ENCODE measurements around the gene TNFRSF13B. TPM values are rescaled to one million over a fixed set of nuclear protein-coding genes. Genes with fewer than 3 reads are reported as not detected.

The TNFRSF13B gene
- total RNA-seq, 1 experiment from 2014 or later: 0.28 TPM

DNA sequence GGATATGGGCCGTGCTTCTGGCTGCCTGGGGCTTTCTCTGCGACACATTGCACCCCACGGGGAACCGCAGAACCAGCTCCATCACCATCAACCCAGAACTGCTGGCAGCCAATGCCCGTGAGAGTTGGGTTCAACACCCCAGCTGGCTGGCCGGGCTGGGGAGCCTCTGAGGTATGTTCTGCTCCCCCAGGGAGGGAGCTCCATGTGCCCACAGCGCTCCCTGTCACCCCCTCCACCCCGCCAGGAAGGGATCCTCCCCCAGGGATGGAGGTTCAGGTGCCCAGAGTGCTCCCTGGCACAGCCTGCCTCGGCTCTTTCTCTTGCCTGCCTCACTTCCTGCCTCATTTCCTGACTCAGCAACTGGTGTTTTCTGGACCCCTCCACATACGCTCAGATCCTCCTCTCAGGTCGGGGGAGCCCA, 46.1 kb upstream of the TNFRSF13B start:
- Mint-ChIP-seq H3K36me3 (ENCODE audit: insufficient read depth in 1 of 3, low read depth in 3 of 3) (no peaks in the 10 kb centered on the region), H3K9me3 (no peaks in the 10 kb centered on the region; a peak in 1 of 5 replicates), H3K4me3 (no peak overlapping the region), H3K27me3 (ENCODE audit: low read depth) (peaks cover 4% of the 10 kb centered on the region; the same call in 1 of the 2 replicates), H3K27ac (peak overlapping the region in 2 of 3 experiments; percentile 37 to 71; a peak in 2 of 7 replicates), H3K4me1 (peaks cover 2 to 4% of the 10 kb centered on the region in 2 experiments; a peak in 2 of 4 replicates)
- Histone ChIP-seq H2BK20ac (ENCODE audit: low read depth, low read length, poor library complexity, severe bottlenecking) (no peak overlapping the region), H3K79me1 (ENCODE audit: insufficient read depth, low read depth, low read length, poor library complexity, severe bottlenecking) (no peaks in the 10 kb centered on the region), H4K5ac (ENCODE audit: insufficient read length, low read depth, low read length) (no peak overlapping the region), H3K23ac (ENCODE audit: insufficient read length, low read depth, low read length) (no peak overlapping the region), H2BK15ac (ENCODE audit: low read depth, low read length) (no peak overlapping the region), H3K23me2 (ENCODE audit: insufficient read length, low read depth, low read length, poor library complexity, severe bottlenecking) (no peaks in the 10 kb centered on the region), H3K27me3 (ENCODE audit: insufficient read depth, low read length) (no peaks in the 10 kb centered on the region), H3K27ac (ENCODE audit: insufficient read length, low read depth, low read length) (no peak overlapping the region), H2BK5ac (ENCODE audit: insufficient read length, low read length) (no peak overlapping the region), H3K9me3 (ENCODE audit: control insufficient read depth, low read depth, low read length) (no peaks in the 10 kb centered on the region), H2BK120ac (ENCODE audit: low read depth, low read length, poor library complexity, severe bottlenecking) (no peak overlapping the region), H3K79me2 (ENCODE audit: insufficient read depth, low read length) (no peaks in the 10 kb centered on the region), H3K14ac (ENCODE audit: insufficient read depth, low read length) (no peak overlapping the region), H2AFZ (ENCODE audit: low read length) (no peak overlapping the region), H3K18ac (ENCODE audit: insufficient read length, low read depth, low read length) (no peak overlapping the region), H3K4me2 (ENCODE audit: insufficient read depth, insufficient read length, low read length) (no peak overlapping the region), H4K91ac (ENCODE audit: insufficient read length, low read depth, low read length) (no peak overlapping the region), H2BK12ac (ENCODE audit: insufficient read length, low read depth, low read length) (no peak overlapping the region), H4K20me1 (ENCODE audit: control insufficient read depth, insufficient read depth, insufficient read length) (no peaks in the 10 kb centered on the region), H2AK5ac (ENCODE audit: insufficient read length, low read length) (no peak overlapping the region), H3T11ph (ENCODE audit: low read length) (no peak overlapping the region), H3K56ac (ENCODE audit: insufficient read length, low read depth, low read length) (no peak overlapping the region), H3K4ac (ENCODE audit: low read depth, low read length) (no peak overlapping the region), H3K4me1 (ENCODE audit: insufficient read depth, low read length) (no peaks in the 10 kb centered on the region), H3K9ac (ENCODE audit: extremely low read depth, insufficient read length, low read length) (no peak overlapping the region), H4K8ac (replicated peaks; ENCODE audit: insufficient read length, low read depth, low read length) (no peak overlapping the region)
- WGBS (ENCODE audit: extremely low coverage, insufficient read length, low lambda C conversion rate): no CpG with 5 or more reads among the region's 11 CpGs
- TF ChIP-seq, protein P1, sequence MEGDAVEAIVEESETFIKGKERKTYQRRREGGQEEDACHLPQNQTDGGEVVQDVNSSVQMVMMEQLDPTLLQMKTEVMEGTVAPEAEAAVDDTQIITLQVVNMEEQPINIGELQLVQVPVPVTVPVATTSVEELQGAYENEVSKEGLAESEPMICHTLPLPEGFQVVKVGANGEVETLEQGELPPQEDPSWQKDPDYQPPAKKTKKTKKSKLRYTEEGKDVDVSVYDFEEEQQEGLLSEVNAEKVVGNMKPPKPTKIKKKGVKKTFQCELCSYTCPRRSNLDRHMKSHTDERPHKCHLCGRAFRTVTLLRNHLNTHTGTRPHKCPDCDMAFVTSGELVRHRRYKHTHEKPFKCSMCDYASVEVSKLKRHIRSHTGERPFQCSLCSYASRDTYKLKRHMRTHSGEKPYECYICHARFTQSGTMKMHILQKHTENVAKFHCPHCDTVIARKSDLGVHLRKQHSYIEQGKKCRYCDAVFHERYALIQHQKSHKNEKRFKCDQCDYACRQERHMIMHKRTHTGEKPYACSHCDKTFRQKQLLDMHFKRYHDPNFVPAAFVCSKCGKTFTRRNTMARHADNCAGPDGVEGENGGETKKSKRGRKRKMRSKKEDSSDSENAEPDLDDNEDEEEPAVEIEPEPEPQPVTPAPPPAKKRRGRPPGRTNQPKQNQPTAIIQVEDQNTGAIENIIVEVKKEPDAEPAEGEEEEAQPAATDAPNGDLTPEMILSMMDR (conservative IDR thresholded peaks at IDR 0.05): no peak
- no peak for DNase-seq

All from H9 (cell line).